H7 (cell line): ENCODE measurements around the gene GUCY2D. TPM values are rescaled to one million over a fixed set of nuclear protein-coding genes. Genes with fewer than 3 reads are reported as not detected.

Experiments
- DNase-seq: peaks from one replicate; pipeline ENCODE4 v3.0.0; 2012
- H3K27me3 ChIP-seq: 2 replicates; pipeline ENCODE4 v1.6.0; 2011; ENCODE audit warnings: mild to moderate bottlenecking, low read length; ENCODE audit not compliant: control insufficient read depth, insufficient read depth
- H3K36me3 ChIP-seq: replicated peaks from 2 replicates; pipeline ENCODE4 v1.5.1; 2011; ENCODE audit warnings: low read length; ENCODE audit not compliant: control insufficient read depth, insufficient read depth
- H3K4me3 ChIP-seq: 2 replicates; pipeline ENCODE4 v1.5.1; 2011; ENCODE audit warnings: low read depth, mild to moderate bottlenecking, control low read depth, low read length, moderate library complexity; ENCODE audit not compliant: insufficient read depth
- total RNA-seq: library from RNA; depleted of rRNA; stranded (reverse); fragments of >200 nt; shearing (Covaris generic); gene quantifications from 2 replicates; pipeline ENCODE4 v1.2.3, GENCODE V29; 2014; rRNA removed

The GUCY2D gene
- total RNA-seq, 1 experiment from 2014 or later: not detected

DNA sequence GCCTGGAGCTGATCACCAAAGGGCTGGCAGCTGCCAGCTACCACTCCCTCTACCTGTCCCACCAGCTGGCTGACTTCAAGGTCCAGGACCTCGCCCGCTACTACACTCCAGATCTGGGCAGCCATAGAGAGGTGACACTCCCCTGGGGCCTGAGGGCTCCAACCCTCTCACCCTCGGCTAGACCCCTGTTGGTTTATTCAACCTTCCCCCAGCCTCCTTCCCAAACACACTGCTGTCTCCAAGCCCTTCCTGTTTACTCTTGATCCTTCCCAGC is 67.1 kb downstream of the GUCY2D start:
- Histone ChIP-seq H3K4me3 (no peak overlapping the region), H3K27me3 (peaks cover 56% of the 10 kb centered on the region), H3K36me3 (no peaks in the 10 kb centered on the region)
- DNase-seq: no peak

Other genes starting within 250 kb of the GUCY2D start
- 1.1 and 1.6 TPM in 2 replicates for gene KDM6B, start 168.4 kb upstream of the GUCY2D start, total RNA-seq
- 7.2 and 27.0 TPM in 2 replicates for gene TMEM88, start 147.5 kb upstream of the GUCY2D start, total RNA-seq
- gene NAA38, start 145.1 kb upstream of the GUCY2D start, total RNA-seq: 59.0 and 81.9 TPM in 2 replicates
- gene CYB5D1, start 144.6 kb upstream of the GUCY2D start, total RNA-seq: 10.2 and 10.3 TPM in 2 replicates
- gene CHD3, start 113.8 kb upstream of the GUCY2D start, total RNA-seq: 30.1 TPM in 2 replicates
- 0.17 and 2.0 TPM in 2 replicates for gene RNF227, start 86.3 kb upstream of the GUCY2D start, total RNA-seq
- gene KCNAB3, start 72.8 kb upstream of the GUCY2D start, total RNA-seq: 0.37 TPM in 1 of 2 replicates, not detected in the other
- 8.1 and 12.0 TPM in 2 replicates for gene TRAPPC1, start 70.7 kb upstream of the GUCY2D start, total RNA-seq
- gene CNTROB, start 70.4 kb upstream of the GUCY2D start, total RNA-seq: 5.5 and 6.8 TPM in 2 replicates
- not detected in 2 replicates for gene ALOX15B, start 36.4 kb downstream of the GUCY2D start, total RNA-seq
- not detected in 2 replicates for gene ALOX12B, start 85.1 kb downstream of the GUCY2D start, total RNA-seq
- not detected in 2 replicates for gene ALOXE3, start 115.9 kb downstream of the GUCY2D start, total RNA-seq
- gene HES7, start 121.5 kb downstream of the GUCY2D start, total RNA-seq: 1.3 and 2.1 TPM in 2 replicates
- gene PER1, start 149.8 kb downstream of the GUCY2D start, total RNA-seq: 19.2 and 32.4 TPM in 2 replicates
- gene VAMP2, start 160.3 kb downstream of the GUCY2D start, total RNA-seq: 7.3 and 10.5 TPM in 2 replicates
- gene TMEM107, start 173.8 kb downstream of the GUCY2D start, total RNA-seq: 27.7 and 40.7 TPM in 2 replicates
- 9.9 and 10.7 TPM in 2 replicates for gene BORCS6, start 187.6 kb downstream of the GUCY2D start, total RNA-seq
- 209 and 254 TPM in 2 replicates for gene AURKB, start 208.0 kb downstream of the GUCY2D start, total RNA-seq
- gene CTC1, start 245.4 kb downstream of the GUCY2D start, total RNA-seq: 14.1 and 14.3 TPM in 2 replicates
- 101 and 122 TPM in 2 replicates for gene PFAS, start 246.7 kb downstream of the GUCY2D start, total RNA-seq